Effector memory CD4-positive, alpha-beta T cell (primary cell): ENCODE measurements around the gene CDS1.

Source experiments
- DNase-seq, 3 donors: peaks; one replicate each; pipeline ENCODE4 v3.0.0-alpha.2; 2020
- H3K27ac ChIP-seq: 2 replicates; pipeline ENCODE4 v1.7.0; 2013; ENCODE audit warnings: mild to moderate bottlenecking, low read length, moderate library complexity; ENCODE audit not compliant: insufficient read depth, poor library complexity, severe bottlenecking
- H3K27me3 ChIP-seq: replicated peaks from 2 replicates; pipeline ENCODE4 v1.7.0; 2013; ENCODE audit warnings: mild to moderate bottlenecking, low read length; ENCODE audit not compliant: insufficient read depth, control insufficient read depth, poor library complexity, severe bottlenecking
- H3K36me3 ChIP-seq: 2 replicates; pipeline ENCODE4 v1.7.0; 2013; ENCODE audit warnings: mild to moderate bottlenecking, low read length, moderate library complexity; ENCODE audit not compliant: control insufficient read depth, insufficient read depth
- H3K4me1 ChIP-seq: 2 replicates; pipeline ENCODE4 v1.7.0; 2013; ENCODE audit warnings: low read length, mild to moderate bottlenecking; ENCODE audit not compliant: control insufficient read depth, insufficient read depth, poor library complexity, severe bottlenecking
- H3K4me3 ChIP-seq: 2 replicates; pipeline ENCODE4 v1.7.0; 2013; ENCODE audit warnings: low read length, low read depth, mild to moderate bottlenecking; ENCODE audit not compliant: insufficient read depth, poor library complexity, severe bottlenecking
- H3K9me3 ChIP-seq: 2 replicates; pipeline ENCODE4 v1.7.0; 2013; ENCODE audit warnings: mild to moderate bottlenecking, low read length, moderate library complexity; ENCODE audit not compliant: control insufficient read depth

The CDS1 gene

GRCh38 chr4:84638092-84638491, 55.2 kb downstream of the CDS1 start:
- Histone ChIP-seq H3K4me3 (no peak overlapping the region), H3K36me3 (no peaks in the 10 kb centered on the region), H3K27ac (no peak overlapping the region), H3K4me1 (no peaks in the 10 kb centered on the region), H3K9me3 (no peaks in the 10 kb centered on the region), H3K27me3 (no peaks in the 10 kb centered on the region)
- DNase-seq = no peak

GRCh38 chr4:84639145-84639544, 56.2 kb downstream of the CDS1 start:
- no peaks in the 10 kb centered on the region for H3K27me3 ChIP-seq
- no peaks in the 10 kb centered on the region for H3K36me3 ChIP-seq
- H3K4me1 ChIP-seq = no peaks in the 10 kb centered on the region
- no peak overlapping the region for H3K27ac ChIP-seq
- no peaks in the 10 kb centered on the region for H3K9me3 ChIP-seq
- no peak overlapping the region for H3K4me3 ChIP-seq
- no peak for DNase-seq

DNA sequence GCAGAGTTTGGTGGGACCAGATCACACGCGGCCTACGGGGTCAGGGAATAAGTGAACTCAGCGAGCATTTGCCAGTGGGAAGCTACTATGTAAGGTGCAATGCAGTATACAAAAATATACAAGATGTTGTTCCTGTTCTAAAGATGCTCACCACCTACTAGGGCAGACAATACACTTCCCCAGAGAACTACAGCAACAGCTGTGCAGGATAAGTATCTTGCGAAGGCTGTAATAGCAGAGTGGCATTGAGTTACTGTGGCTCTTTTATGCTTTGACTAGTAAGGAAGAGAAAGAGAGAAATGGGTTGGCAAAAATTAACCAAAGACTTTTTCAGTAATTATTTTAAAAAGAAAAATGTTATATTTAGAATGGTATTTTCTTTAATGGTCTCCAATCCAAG, 61.2 kb downstream of the CDS1 start:
- no peaks in the 10 kb centered on the region for H3K4me1 ChIP-seq
- no peak overlapping the region for H3K27ac ChIP-seq
- H3K9me3 ChIP-seq = no peaks in the 10 kb centered on the region
- no peaks in the 10 kb centered on the region for H3K27me3 ChIP-seq
- no peaks in the 10 kb centered on the region for H3K36me3 ChIP-seq
- no peak overlapping the region for H3K4me3 ChIP-seq
- DNase-seq = no peak

- Histone ChIP-seq H3K4me3 (no peak overlapping the region), H3K27ac (no peak overlapping the region), H3K27me3 (no peaks in the 10 kb centered on the region), H3K9me3 (no peaks in the 10 kb centered on the region), H3K36me3 (no peaks in the 10 kb centered on the region), H3K4me1 (no peaks in the 10 kb centered on the region)
- no peak for DNase-seq
Observed at GRCh38 chr4:84647312-84647884, 64.5 kb downstream of the CDS1 start.

DNA sequence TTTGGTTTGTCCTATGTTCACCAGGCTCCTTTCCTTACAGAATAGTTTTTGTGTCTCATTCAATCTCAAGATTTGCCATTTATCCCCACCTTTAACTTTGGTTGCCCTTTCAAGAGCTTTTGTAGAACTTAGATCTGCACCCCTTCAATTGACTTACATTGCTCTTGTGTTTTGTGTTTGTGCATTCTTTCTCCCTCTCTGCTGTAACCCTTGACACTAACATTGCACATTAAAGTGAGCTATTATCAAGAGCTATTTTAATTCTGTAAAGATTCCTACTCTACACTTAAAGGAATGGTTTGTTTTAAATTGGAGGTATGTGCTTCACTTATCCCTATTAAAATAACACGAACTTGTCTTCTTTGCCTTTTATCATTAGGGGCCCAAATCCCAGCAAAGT, 65.3 kb downstream of the CDS1 start:
- Histone ChIP-seq H3K4me3 (no peak overlapping the region), H3K27me3 (no peaks in the 10 kb centered on the region), H3K27ac (no peak overlapping the region), H3K36me3 (no peaks in the 10 kb centered on the region), H3K9me3 (no peaks in the 10 kb centered on the region), H3K4me1 (no peaks in the 10 kb centered on the region)
- DNase-seq = no peak

DNA sequence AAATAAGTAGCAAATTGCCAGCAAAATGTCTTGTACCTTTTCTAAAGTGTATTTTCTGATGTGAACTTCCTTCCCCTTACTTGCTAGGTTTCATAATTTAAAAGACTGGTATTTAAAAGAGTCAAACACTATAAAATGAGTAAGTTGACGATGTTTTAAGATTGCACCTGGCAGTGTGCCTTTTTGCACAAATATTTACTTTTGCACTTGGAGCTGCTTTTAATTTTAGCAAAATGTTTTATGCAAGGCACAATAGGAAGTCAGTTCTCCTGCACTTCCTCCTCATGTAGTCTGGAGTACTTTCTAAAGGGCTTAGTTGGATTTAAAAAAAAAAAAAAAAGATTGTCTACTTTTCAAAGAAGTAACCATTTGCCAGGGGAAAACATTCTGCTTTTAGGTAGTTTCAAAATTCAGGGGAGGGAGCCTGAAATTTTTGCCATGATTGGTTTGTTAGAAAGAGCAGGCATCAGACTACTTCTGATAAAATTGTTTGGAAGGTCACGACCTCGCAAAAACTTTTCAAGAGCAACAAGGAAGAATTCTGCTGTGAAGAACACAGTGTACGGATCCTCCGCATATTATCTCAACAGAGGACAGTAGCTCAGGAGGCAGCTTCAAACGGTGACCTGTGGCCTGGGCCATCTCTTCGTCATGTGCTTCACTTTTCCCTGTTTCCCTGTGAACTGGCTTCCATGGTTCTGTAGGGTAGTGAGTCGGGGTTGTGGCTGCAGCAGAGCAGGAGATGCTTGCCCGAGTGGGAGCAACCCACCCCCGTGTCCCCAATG, 66.1 kb downstream of the CDS1 start:
- no peak overlapping the region for H3K4me3 ChIP-seq
- no peak for DNase-seq
- H3K27ac ChIP-seq = no peak overlapping the region
- H3K27me3 ChIP-seq = no peaks in the 10 kb centered on the region
- H3K36me3 ChIP-seq = no peaks in the 10 kb centered on the region
- H3K4me1 ChIP-seq = no peaks in the 10 kb centered on the region
- H3K9me3 ChIP-seq = no peaks in the 10 kb centered on the region

DNA sequence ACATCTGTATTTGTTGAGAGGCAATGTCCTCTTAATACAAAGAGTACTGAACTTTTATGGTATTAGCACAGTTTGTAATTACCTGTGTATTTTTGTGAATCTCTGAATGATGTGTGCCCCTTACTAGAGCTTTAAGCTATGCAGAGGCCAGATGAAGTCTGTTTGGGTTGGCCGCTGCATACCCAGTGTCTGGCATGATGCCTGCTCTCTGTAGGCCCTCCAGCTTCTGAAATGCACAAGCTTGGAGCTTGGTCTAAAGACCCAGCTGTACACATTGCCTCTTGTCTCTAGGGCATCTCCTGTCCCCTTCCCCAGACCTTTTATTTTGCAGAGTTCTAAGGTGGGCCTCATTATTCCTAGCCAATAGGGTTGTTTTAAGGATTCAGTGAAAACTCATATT, 68.6 kb downstream of the CDS1 start:
- H3K9me3 ChIP-seq = no peaks in the 10 kb centered on the region
- no peak overlapping the region for H3K27ac ChIP-seq
- H3K4me1 ChIP-seq = no peaks in the 10 kb centered on the region
- H3K27me3 ChIP-seq = no peaks in the 10 kb centered on the region
- DNase-seq = no peak
- no peak overlapping the region for H3K4me3 ChIP-seq
- no peaks in the 10 kb centered on the region for H3K36me3 ChIP-seq

DNA sequence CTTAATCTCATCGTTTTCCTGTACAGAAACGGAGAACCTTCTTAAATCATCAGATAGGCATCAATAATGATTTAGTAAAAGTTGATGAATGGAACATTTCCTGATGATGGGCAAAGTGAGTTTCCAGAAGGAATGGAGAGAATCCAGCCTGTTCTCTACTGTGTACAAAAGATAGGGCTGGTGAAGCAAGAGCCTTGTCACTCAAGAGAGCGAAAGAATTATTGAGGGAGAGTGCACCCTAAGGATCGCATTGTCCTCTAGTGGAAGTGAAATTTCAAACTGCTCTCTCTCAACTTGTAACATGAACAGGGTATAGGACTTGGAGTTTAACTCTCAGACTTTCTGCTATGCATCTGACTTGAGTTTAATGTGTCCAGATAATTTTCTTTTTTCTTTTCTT, 69.6 kb downstream of the CDS1 start:
- no peaks in the 10 kb centered on the region for H3K9me3 ChIP-seq
- H3K27me3 ChIP-seq = no peaks in the 10 kb centered on the region
- no peaks in the 10 kb centered on the region for H3K4me1 ChIP-seq
- DNase-seq = no peak
- H3K36me3 ChIP-seq = no peaks in the 10 kb centered on the region
- no peak overlapping the region for H3K27ac ChIP-seq
- no peak overlapping the region for H3K4me3 ChIP-seq

- H3K9me3 ChIP-seq = no peaks in the 10 kb centered on the region
- no peaks in the 10 kb centered on the region for H3K27me3 ChIP-seq
- H3K4me3 ChIP-seq = no peak overlapping the region
- no peaks in the 10 kb centered on the region for H3K4me1 ChIP-seq
- H3K36me3 ChIP-seq = no peaks in the 10 kb centered on the region
- H3K27ac ChIP-seq = no peak overlapping the region
- no peak for DNase-seq
Observed at GRCh38 chr4:84660606-84661005, 77.7 kb downstream of the CDS1 start.

- Histone ChIP-seq H3K4me1 (no peaks in the 10 kb centered on the region), H3K9me3 (no peaks in the 10 kb centered on the region), H3K27ac (no peak overlapping the region), H3K4me3 (no peak overlapping the region), H3K27me3 (no peaks in the 10 kb centered on the region), H3K36me3 (no peaks in the 10 kb centered on the region)
- DNase-seq = no peak
Observed at GRCh38 chr4:84661191-84661939, 78.4 kb downstream of the CDS1 start.
